Smooth muscle cell (in vitro differentiated cells): ENCODE data around the gene GALNTL6. TPM values are rescaled to one million over a fixed set of nuclear protein-coding genes. Genes with fewer than 3 reads are reported as not detected.

Experiments used
- DNase-seq: peaks from one replicate; lab custom pipeline; 2025; ENCODE audit not compliant: unreplicated experiment; lab: John Stamatoyannopoulos, UW
- H2AFZ ChIP-seq: fragments of 200-600 bp; sonication (generic); 2 replicates; pipeline ENCODE4 v1.6.0; 2016; ENCODE audit warnings: antibody characterized with exemption, low read depth, mild to moderate bottlenecking
- H3F3A ChIP-seq: fragments of 200-600 bp; sonication (generic); 2 replicates; pipeline ENCODE4 v1.6.0; 2017; ENCODE audit warnings: antibody characterized with exemption, low read depth
- H3K27ac ChIP-seq: fragments of 200-600 bp; sonication (generic); 2 replicates; pipeline ENCODE4 v1.5.1; 2016; ENCODE audit warnings: low read depth, mild to moderate bottlenecking
- H3K27me3 ChIP-seq: fragments of 200-600 bp; sonication (generic); 2 replicates; pipeline ENCODE4 v1.6.1; 2016; ENCODE audit warnings: low read depth, mild to moderate bottlenecking
- H3K36me3 ChIP-seq: fragments of 200-600 bp; sonication (generic); 2 replicates; pipeline ENCODE4 v1.5.1; 2016; ENCODE audit warnings: low read depth
- H3K4me1 ChIP-seq: fragments of 200-600 bp; sonication (generic); 2 replicates; pipeline ENCODE4 v1.5.1; 2016; ENCODE audit warnings: low read depth
- H3K4me2 ChIP-seq: fragments of 200-600 bp; sonication (generic); 2 replicates; pipeline ENCODE4 v1.6.0; 2016; ENCODE audit warnings: mild to moderate bottlenecking
- H3K4me3 ChIP-seq: fragments of 200-600 bp; sonication (generic); 2 replicates; pipeline ENCODE4 v1.5.1; 2016; ENCODE audit warnings: mild to moderate bottlenecking
- H3K79me2 ChIP-seq: fragments of 200-600 bp; sonication (generic); 2 replicates; pipeline ENCODE4 v1.6.0; 2016; ENCODE audit warnings: low read depth, mild to moderate bottlenecking
- H3K9ac ChIP-seq: fragments of 200-600 bp; sonication (generic); 2 replicates; pipeline ENCODE4 v1.6.0; 2016; ENCODE audit warnings: low read depth
- H3K9me3 ChIP-seq: fragments of 200-600 bp; sonication (generic); replicated peaks from 2 replicates; pipeline ENCODE4 v1.5.1; 2016; ENCODE audit warnings: low read depth
- H4K20me1 ChIP-seq: fragments of 200-600 bp; sonication (generic); 2 replicates; pipeline ENCODE4 v1.6.0; 2016; ENCODE audit warnings: low read depth
- WGBS: methylation state at CpG from one replicate; pipeline ENCODE4 v1.1.7; 2016; ENCODE audit warnings: low lambda C conversion rate; 5-methylcytosine and 5-hydroxymethylcytosine counted together
- polyA plus RNA-seq: library from polyadenylated mRNA; unstranded; fragments of >200 nt; fragmentation: Nextera tagmentation; extraction: Ambion mirVana; gene quantifications from 2 replicates; pipeline ENCODE4 v1.2.1, GENCODE V29; 2016
- total RNA-seq: library from RNA; depleted of rRNA; stranded (reverse); fragments of >200 nt; gene quantifications from 2 replicates; pipeline ENCODE4 v1.2.3, GENCODE V29; 2014
- TF ChIP-seq, protein P1 (sequence below): fragments of 200-600 bp; sonication (generic); IDR thresholded peaks from 2 replicates; pipeline ENCODE4 v1.5.1; 2017; ENCODE audit warnings: borderline replicate concordance, mild to moderate bottlenecking, antibody characterized with exemption; ENCODE audit not compliant: insufficient read depth, poor library complexity, severe bottlenecking

The GALNTL6 gene
- total RNA-seq (0.18 and 1.1 TPM in 2 replicates), polyA plus RNA-seq (0.63 and 1.3 TPM in 2 replicates)

DNA sequence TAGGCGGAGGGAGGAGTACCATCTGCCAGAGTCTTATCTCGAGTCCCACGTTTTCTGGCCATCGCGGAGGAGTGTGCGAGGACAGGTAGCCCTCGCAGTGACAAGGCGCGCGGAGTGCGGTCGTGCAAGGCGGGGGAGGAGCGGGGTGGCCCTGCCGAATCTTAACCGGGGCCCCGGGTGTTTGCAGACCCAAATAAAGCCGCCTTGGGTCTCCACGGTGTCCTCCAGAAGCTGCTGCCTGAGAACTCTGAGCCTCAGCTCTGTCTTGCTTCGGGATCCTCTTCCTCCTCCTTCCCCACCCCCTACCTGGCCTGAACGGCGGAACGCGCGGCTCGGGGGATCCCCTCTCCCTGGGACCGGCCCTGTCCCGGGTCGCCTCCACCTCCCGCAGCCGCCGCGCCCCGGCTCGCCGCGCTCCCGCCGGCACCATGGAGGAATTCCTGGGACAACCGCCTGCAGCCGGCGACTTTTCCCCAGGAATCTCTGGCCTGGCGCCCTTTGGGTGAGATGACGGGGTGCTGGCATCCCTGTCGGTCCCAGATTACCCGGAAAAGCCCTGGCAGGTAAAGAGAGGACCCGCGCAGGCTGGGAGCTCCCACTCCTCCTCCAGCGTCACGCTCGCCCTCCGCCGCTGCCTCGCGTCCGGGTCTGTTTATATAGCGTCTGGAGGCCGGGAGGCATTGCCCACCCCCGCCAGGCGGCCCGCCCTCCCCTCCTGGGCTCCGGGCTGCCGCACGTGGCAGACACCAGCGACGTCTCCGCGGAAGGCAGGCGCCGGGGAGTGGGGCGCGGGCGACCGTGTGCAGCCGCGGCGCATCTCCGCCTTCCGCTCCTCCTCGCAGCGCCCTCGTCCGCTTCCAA lies at the start of gene GALNTL6:
Gene GALNTL6 (plus strand): TSS at position 740 of the 861 bp plus-strand sequence.
- no peaks in the 10 kb centered on the region for H3F3A ChIP-seq
- no peaks in the 10 kb centered on the region for H3K79me2 ChIP-seq
- no peaks in the 10 kb centered on the region for H3K9me3 ChIP-seq
- peaks cover 53% of the 10 kb centered on the region for H3K27me3 ChIP-seq
- H3K36me3 ChIP-seq = no peaks in the 10 kb centered on the region
- H3K4me3 ChIP-seq = peak within 1 kb of the TSS; percentile 68
- TF ChIP-seq, protein P1, sequence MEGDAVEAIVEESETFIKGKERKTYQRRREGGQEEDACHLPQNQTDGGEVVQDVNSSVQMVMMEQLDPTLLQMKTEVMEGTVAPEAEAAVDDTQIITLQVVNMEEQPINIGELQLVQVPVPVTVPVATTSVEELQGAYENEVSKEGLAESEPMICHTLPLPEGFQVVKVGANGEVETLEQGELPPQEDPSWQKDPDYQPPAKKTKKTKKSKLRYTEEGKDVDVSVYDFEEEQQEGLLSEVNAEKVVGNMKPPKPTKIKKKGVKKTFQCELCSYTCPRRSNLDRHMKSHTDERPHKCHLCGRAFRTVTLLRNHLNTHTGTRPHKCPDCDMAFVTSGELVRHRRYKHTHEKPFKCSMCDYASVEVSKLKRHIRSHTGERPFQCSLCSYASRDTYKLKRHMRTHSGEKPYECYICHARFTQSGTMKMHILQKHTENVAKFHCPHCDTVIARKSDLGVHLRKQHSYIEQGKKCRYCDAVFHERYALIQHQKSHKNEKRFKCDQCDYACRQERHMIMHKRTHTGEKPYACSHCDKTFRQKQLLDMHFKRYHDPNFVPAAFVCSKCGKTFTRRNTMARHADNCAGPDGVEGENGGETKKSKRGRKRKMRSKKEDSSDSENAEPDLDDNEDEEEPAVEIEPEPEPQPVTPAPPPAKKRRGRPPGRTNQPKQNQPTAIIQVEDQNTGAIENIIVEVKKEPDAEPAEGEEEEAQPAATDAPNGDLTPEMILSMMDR = no peak
- no peaks in the 10 kb centered on the region for H4K20me1 ChIP-seq
- no peak within 1 kb of the TSS for H3K27ac ChIP-seq
- peaks cover 19% of the 10 kb centered on the region for H3K4me1 ChIP-seq
- 1% methylated on average over 68 of the region's 83 CpGs for WGBS
- H3K4me2 ChIP-seq = peak within 1 kb of the TSS; percentile 99
- H2AFZ ChIP-seq = peak within 1 kb of the TSS; percentile 98
- H3K9ac ChIP-seq = no peak within 1 kb of the TSS
- DNase-seq = no peak

DNA sequence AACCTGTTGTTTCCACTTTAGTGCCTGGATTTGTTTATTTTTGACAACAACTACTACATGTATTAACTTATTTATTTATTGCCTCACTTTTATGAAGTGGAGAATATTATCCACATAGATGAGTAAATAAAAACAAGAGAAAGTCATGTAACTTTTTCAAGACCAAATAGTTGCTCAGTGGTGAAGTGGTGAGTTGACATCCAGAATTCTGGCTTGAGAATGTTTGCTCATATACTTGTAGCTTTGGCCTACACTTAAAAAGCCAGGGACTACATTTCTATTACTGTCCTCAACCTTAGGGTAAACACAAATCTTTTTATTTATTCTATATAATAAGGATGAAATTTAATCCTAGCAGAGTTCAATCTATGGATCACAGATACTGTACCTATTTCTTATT lies 47.7 kb upstream of the GALNTL6 start:
- H3K27ac ChIP-seq = no peak overlapping the region
- no peak overlapping the region for H3K4me3 ChIP-seq
- no peak overlapping the region for H3K9ac ChIP-seq
- no peaks in the 10 kb centered on the region for H3K9me3 ChIP-seq
- H3K4me1 ChIP-seq = no peaks in the 10 kb centered on the region
- TF ChIP-seq, protein P1 = no peak
- H3K27me3 ChIP-seq = no peaks in the 10 kb centered on the region
- H4K20me1 ChIP-seq = no peaks in the 10 kb centered on the region
- no peaks in the 10 kb centered on the region for H3F3A ChIP-seq
- no peak overlapping the region for H2AFZ ChIP-seq
- H3K36me3 ChIP-seq = no peaks in the 10 kb centered on the region
- no peak overlapping the region for H3K4me2 ChIP-seq
- H3K79me2 ChIP-seq = no peaks in the 10 kb centered on the region
- no peak for DNase-seq

DNA sequence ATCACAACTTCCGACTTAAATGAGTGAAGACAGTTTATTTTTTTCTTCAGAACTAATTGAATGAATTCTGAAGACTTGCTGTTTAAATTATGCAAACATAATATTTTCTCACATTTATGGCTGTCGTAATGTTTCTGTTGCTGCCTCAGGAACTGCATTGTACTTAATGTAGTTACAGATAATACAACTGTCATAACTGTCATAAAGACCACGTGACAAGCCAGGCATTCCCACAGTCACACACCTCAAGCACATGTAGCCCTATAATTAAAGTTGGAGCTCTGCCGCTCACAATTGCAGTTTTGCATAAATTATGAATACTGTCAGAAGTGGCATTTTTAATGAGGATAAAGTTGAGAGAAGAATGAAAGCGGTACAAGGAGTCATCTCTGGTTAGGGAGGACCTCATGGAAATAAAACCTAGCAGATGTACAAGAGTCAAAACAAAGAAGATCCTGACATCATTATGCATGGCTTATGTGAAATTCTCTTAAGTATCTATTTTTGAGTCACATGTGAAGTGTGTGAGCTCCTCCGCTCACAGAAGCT lies 38.5 kb upstream of the GALNTL6 start:
- H3K4me1 ChIP-seq = no peaks in the 10 kb centered on the region
- H2AFZ ChIP-seq = no peak overlapping the region
- no peak for DNase-seq
- no peaks in the 10 kb centered on the region for H3K27me3 ChIP-seq
- H3K9me3 ChIP-seq = no peaks in the 10 kb centered on the region
- H3K4me2 ChIP-seq = no peak overlapping the region
- no peaks in the 10 kb centered on the region for H3K36me3 ChIP-seq
- no peak overlapping the region for H3K4me3 ChIP-seq
- WGBS = 91% methylated on average over 6 of the region's 6 CpGs
- TF ChIP-seq, protein P1 = no peak
- no peaks in the 10 kb centered on the region for H4K20me1 ChIP-seq
- no peaks in the 10 kb centered on the region for H3K79me2 ChIP-seq
- no peaks in the 10 kb centered on the region for H3F3A ChIP-seq
- H3K27ac ChIP-seq = no peak overlapping the region
- H3K9ac ChIP-seq = no peak overlapping the region
